Adrenal gland (tissue), 12 donors: ENCODE measurements around the gene TMEM139. TPM values are rescaled to one million over a fixed set of nuclear protein-coding genes. Genes with fewer than 3 reads are reported as not detected.

Experiments used
- DNase-seq, 7 donors: peaks; one replicate each; pipeline ENCODE4 v3.0.0-alpha.2; 2019 to 2020
- H3K27ac ChIP-seq, 5 donors: fragments of 200-600 bp; sonication (generic) in 4 of 5; 1 replicate in 3 of 5; 2 replicates in 2 of 5; pipeline versions ENCODE4 v1.5.1 to v1.8.0; 2016 to 2020; ENCODE audit warnings: mild to moderate bottlenecking in 1 of 5
- H3K27me3 ChIP-seq: fragments of 200-600 bp; 2 replicates; pipeline ENCODE4 v1.8.0; 2021
- H3K36me3 ChIP-seq, 2 donors: fragments of 200-600 bp; replicated peaks in 1 of 2; 1 replicate in 1 of 2; 2 replicates in 1 of 2; pipeline versions ENCODE4 v1.5.1 to v1.8.0; 2018 to 2022
- H3K4me1 ChIP-seq, 2 donors: fragments of 200-600 bp; replicated peaks in 1 of 2; 1 replicate in 1 of 2; 2 replicates in 1 of 2; pipeline versions ENCODE4 v1.5.1 to v1.8.0; 2018 to 2021
- H3K4me3 ChIP-seq, 4 donors: fragments of 200-600 bp; sonication (generic) in 3 of 4; one replicate each; pipeline ENCODE4 v1.5.1; 2016 to 2018
- H3K9me3 ChIP-seq, 3 donors: fragments of 200-600 bp; sonication (generic) in 1 of 3; replicated peaks in 1 of 3; 1 replicate in 2 of 3; 2 replicates in 1 of 3; pipeline versions ENCODE4 v1.5.1 to v1.8.0; 2016 to 2021
- POLR2A ChIP-seq, 2 donors: fragments of 450-650 bp; IDR thresholded peaks; one replicate each; pipeline ENCODE4 v1.6.1; 2017; ENCODE audit warnings: antibody characterized with exemption in 2 of 2, mild to moderate bottlenecking in 2 of 2, moderate library complexity in 1 of 2
- WGBS, 4 donors: extraction: QIAGEN DNeasy Blood & Tissue Kit in 2 of 4; methylation state at CpG; one replicate each; pipeline versions ENCODE4 v1.1.5 to v1.1.7; 2013 to 2017; 5-methylcytosine and 5-hydroxymethylcytosine counted together
- intact Hi-C, 2 donors: fragments of 100-400 bp; cut with DNase I; formaldehyde crosslinking; loops; one replicate each; pipeline versions ENCODE4 v1.14.1 to v1.15.0; 2022 to 2023
- polyA plus RNA-seq, 3 donors: library from polyadenylated mRNA; stranded (reverse); fragments of 200-250 nt in 2 of 3; fragments of 350-450 nt in 1 of 3; fragmentation: Illumina TruSeq in 1 of 3; extraction: RNeasy Lipid Tissue Mini Kit (QIAGEN cat#74804) in 1 of 3; gene quantifications; one replicate each; pipeline ENCODE4 v1.2.3, GENCODE V29; 2013 to 2014
- total RNA-seq, 9 donors: library from RNA; depleted of rRNA in 4 of 9; stranded (reverse); fragments of >200 nt in 4 of 9; fragments of 120-200 nt in 1 of 9; fragmentation: NEBNext Ultra II Directional in 1 of 9; extraction: Animal tissue kit (Norgen Biotek cat#: 25700) in 1 of 9; gene quantifications; one replicate each; pipeline versions ENCODE4 v1.1.0 to v1.2.4, GENCODE V29; 2013 to 2023
- TF ChIP-seq, protein P1 (sequence below), 6 experiments: fragments of 450-650 bp in 4 of 6; fragments of 200-600 bp in 2 of 6; sonication (generic) in 1 of 6; IDR thresholded peaks; 1 replicate in 5 of 6; 2 replicates in 1 of 6; pipeline versions ENCODE4 v1.5.1 to v1.8.0; 2016 to 2021; ENCODE audit warnings: antibody characterized with exemption in 6 of 6, mild to moderate bottlenecking in 2 of 6, moderate library complexity in 1 of 6
- donor health status: healthy with polysubstance abuse.
- donor health status: Bipolar disorder and iron deficiency.
- donor health status: DM: yes; HTN: yes; CAD: no.
- donor health status: DM: no; HTN: no; CAD: no.
- donor health status: DM: no; HTN: no; CAD: no.
- donor health status: DM: yes; HTN: yes; CAD: no.

TMEM139 gene
- total and polyA plus RNA-seq, 12 donors: 0.54 to 7.5 (median 2.9) TPM

- Histone ChIP-seq H3K4me3 (no peak overlapping the region), H3K27me3 (no peaks in the 10 kb centered on the region), H3K9me3 (no peaks in the 10 kb centered on the region), H3K27ac (no peak overlapping the region), H3K4me1 (peaks cover 6 to 23% of the 10 kb centered on the region in 2 donors), H3K36me3 (no peaks in the 10 kb centered on the region)
- 76 to 89% (median 80%) methylated on average over 3 of the region's 3 CpGs for WGBS, 4 donors
- TF ChIP-seq POLR2A (IDR thresholded peaks at IDR 0.05): no peak
- TF ChIP-seq, protein P1, sequence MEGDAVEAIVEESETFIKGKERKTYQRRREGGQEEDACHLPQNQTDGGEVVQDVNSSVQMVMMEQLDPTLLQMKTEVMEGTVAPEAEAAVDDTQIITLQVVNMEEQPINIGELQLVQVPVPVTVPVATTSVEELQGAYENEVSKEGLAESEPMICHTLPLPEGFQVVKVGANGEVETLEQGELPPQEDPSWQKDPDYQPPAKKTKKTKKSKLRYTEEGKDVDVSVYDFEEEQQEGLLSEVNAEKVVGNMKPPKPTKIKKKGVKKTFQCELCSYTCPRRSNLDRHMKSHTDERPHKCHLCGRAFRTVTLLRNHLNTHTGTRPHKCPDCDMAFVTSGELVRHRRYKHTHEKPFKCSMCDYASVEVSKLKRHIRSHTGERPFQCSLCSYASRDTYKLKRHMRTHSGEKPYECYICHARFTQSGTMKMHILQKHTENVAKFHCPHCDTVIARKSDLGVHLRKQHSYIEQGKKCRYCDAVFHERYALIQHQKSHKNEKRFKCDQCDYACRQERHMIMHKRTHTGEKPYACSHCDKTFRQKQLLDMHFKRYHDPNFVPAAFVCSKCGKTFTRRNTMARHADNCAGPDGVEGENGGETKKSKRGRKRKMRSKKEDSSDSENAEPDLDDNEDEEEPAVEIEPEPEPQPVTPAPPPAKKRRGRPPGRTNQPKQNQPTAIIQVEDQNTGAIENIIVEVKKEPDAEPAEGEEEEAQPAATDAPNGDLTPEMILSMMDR (IDR thresholded peaks at IDR 0.05): no peak
- intact Hi-C loops: no loop called here
- no peak for DNase-seq
Measured at GRCh38 chr7:143285470-143285778, 666 bp downstream of the TMEM139 start.

GRCh38 chr7:143285806-143286521 is 1.2 kb downstream of the TMEM139 start:
- DNase-seq: no peak
- WGBS, 4 donors: 84 to 95% (median 92%) methylated on average over 11 of the region's 11 CpGs
- no peak for TF ChIP-seq POLR2A (IDR thresholded peaks at IDR 0.05)
- TF ChIP-seq, protein P1 (IDR thresholded peaks at IDR 0.05): no peak
- H3K4me1 ChIP-seq: peaks cover 4 to 27% of the 10 kb centered on the region in 2 donors
- intact Hi-C loops: no loop called here
- H3K27ac ChIP-seq: no peak overlapping the region
- H3K9me3 ChIP-seq: no peaks in the 10 kb centered on the region
- no peaks in the 10 kb centered on the region for H3K27me3 ChIP-seq
- H3K4me3 ChIP-seq: no peak overlapping the region
- no peaks in the 10 kb centered on the region for H3K36me3 ChIP-seq

DNA sequence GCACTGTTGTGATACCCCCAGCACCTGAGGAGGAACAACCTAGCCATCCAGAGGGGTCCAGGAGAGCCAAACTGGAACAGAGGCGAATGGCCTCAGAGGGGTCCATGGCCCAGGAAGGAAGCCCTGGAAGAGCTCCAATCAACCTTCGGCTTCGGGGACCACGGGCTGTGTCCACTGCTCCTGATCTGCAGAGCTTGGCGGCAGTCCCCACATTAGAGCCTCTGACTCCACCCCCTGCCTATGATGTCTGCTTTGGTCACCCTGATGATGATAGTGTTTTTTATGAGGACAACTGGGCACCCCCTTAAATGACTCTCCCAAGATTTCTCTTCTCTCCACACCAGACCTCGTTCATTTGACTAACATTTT is 1.7 kb downstream of the TMEM139 start:
- peaks cover 4 to 29% of the 10 kb centered on the region in 2 donors for H3K4me1 ChIP-seq
- no peak overlapping the region for H3K27ac ChIP-seq
- H3K4me3 ChIP-seq: no peak overlapping the region
- no peak for TF ChIP-seq POLR2A (IDR thresholded peaks at IDR 0.05)
- TF ChIP-seq, protein P1 (IDR thresholded peaks at IDR 0.05): no peak
- intact Hi-C loops: no loop called here
- no peak for DNase-seq
- no peaks in the 10 kb centered on the region for H3K9me3 ChIP-seq
- WGBS, 4 donors: 95 to 100% (median 97%) methylated on average over 5 to 6 of the region's 6 CpGs
- no peaks in the 10 kb centered on the region for H3K36me3 ChIP-seq
- H3K27me3 ChIP-seq: no peaks in the 10 kb centered on the region

- 76 to 83% (median 80%) methylated on average over 16 to 17 of the region's 17 CpGs for WGBS, 4 donors
- no peak for TF ChIP-seq POLR2A (IDR thresholded peaks at IDR 0.05)
- TF ChIP-seq, protein P1 (IDR thresholded peaks at IDR 0.05): no peak
- Histone ChIP-seq H3K4me1 (peaks cover 4 to 29% of the 10 kb centered on the region in 2 donors), H3K27me3 (no peaks in the 10 kb centered on the region), H3K4me3 (peak overlapping the region in 2 of 4 donors; percentile 5 to 99), H3K36me3 (peaks cover 0 to 7% of the 10 kb centered on the region in 2 donors), H3K9me3 (no peaks in the 10 kb centered on the region), H3K27ac (peak overlapping the region in 4 of 5 donors; percentile 21 to 53 (median 31))
- peak in 1 of 7 donors; percentile 37 for DNase-seq
- intact Hi-C loops: no loop called here
Measured at GRCh38 chr7:143287339-143287934, 2.7 kb downstream of the TMEM139 start.
